HG03521 (cell line): ENCODE results near the gene ZNF880.
"Not testable (repeated sequence)": the region's sequence is repeated elsewhere in the genome, so short reads cannot be mapped to it uniquely, and the experiment has no call there.

Experiments used
- ATAC-seq: cut with Tn5 transposase; IDR thresholded peaks from one replicate; pipeline ENCODE4 v1.9.1; 2021; ENCODE audit warnings: mild to moderate bottlenecking, moderate library complexity; ENCODE audit not compliant: unreplicated experiment

The ZNF880 gene

GRCh38 chr19:52369559-52370340 lies at the start of gene ZNF880:
Gene ZNF880 (plus strand): TSS chr19:52369923. CDS start chr19:52369966, 43 bp downstream.
- ATAC-seq, result peak; percentile 72

DNA sequence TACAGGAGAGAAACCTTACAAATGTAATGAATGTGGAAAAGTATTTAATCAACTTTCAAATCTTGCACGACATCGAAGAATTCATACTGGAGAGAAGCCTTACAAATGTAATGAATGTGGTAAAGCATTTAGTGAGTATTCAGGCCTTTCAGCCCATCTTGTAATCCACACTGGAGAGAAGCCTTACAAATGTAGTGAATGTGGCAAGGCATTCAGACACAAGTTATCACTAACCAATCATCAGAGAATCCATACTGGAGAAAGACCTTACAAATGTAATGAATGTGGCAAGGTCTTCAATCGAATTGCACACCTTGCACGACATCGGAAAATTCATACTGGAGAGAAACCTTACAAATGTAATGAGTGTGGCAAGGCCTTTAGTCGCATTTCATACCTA lies 47.3 kb upstream of the ZNF880 start:
- no peak for ATAC-seq

GRCh38 chr19:52331757-52332156 lies 38.0 kb upstream of the ZNF880 start:
- ATAC-seq, result no peak

DNA sequence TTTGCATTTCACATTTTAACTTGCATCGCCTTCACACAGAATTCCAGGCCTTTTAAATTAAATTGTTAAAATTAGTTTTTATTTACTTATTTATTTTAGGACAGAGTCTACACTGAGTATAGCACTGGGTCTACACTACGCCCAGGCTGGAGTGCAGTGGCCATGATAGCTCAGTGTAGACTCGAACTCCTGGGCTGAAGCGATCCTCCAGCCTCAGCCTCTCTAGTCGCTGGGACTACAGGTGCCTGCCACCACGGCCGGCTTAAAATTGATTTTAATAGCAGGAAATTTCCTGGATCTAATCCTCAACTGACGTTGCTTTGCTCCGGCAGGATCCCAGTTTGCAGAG lies 34.0 kb upstream of the ZNF880 start:
- no peak for ATAC-seq

GRCh38 chr19:52336117-52336790 lies 33.5 kb upstream of the ZNF880 start, which contains the start of gene ZNF610:
Gene ZNF610 (plus strand): TSS chr19:52336243. CDS start chr19:52349173, 12,930 bp downstream.
- ATAC-seq, result no peak

DNA sequence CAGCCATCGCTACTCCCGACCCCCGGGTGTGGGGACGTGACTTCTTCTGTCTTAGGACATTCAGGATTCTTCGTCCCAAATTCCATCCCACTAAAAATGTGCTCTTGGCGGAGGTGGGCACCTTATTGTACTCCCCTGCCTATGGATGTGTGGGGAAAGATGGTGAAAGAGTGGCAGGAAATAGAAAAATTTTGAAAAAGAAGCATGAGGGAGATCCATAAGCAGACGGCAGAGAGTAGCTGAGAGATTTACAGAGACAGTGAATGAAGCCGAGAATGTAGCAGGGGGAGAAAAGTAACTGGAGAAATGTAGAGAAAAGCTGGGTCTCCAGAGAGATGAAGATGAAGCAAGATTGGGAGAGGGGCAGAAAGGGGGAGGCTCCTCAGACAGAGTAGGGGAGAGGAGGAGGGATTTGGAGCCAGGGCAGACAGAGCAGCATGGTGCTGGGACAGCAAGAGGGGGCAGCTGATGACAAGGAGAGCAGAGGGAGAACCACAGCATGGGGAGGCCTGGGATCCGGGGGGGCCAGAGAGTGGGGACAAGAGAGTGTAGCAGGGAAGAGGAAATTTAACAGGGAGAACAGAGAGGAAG lies 32.8 kb upstream of the ZNF880 start:
- ATAC-seq, result no peak

- not testable (repeated sequence) for ATAC-seq
Measured at GRCh38 chr19:52339022-52339421, 30.7 kb upstream of the ZNF880 start.

DNA sequence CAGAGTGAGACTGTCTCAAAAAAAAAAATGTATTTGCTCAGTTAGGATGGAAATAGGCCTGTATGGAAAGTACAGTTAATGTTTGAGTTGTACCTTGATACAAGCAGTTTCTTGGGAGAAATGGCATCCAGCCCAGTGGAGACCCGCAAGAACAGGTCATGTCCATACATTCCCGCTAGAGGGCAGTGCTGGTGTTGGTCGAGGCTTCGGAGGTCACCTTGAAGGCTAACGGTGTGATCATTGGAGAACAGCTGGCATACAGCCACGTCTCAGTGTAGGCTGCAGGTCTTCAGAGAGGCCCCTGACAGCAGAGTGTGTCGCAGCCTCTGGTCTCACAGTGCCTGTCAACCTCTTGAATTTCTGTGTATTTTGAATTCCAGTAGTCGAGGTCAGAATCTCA lies 26.2 kb upstream of the ZNF880 start:
- no peak for ATAC-seq

GRCh38 chr19:52345162-52345561 lies 24.6 kb upstream of the ZNF880 start:
- no peak for ATAC-seq

GRCh38 chr19:52351512-52351911 lies 18.2 kb upstream of the ZNF880 start:
- ATAC-seq, result no peak

DNA sequence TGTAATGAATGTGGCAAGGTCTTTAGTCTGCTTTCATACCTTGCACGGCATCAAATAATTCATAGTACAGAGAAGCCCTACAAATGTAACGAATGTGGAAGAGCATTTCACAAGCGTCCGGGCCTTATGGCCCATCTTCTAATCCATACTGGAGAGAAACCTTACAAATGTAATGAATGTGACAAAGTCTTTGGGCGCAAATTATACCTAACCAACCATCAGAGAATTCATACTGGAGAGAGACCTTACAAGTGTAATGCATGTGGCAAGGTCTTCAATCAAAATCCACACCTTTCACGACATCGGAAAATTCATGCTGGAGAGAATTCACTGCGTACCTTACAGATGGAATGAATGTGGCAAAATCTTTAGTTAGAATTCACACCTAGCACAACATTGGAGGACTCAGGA lies 3.3 kb upstream of the ZNF880 start:
- ATAC-seq, result no peak

GRCh38 chr19:52370341-52370710 lies 603 bp downstream of the ZNF880 start:
- ATAC-seq, result no peak

- ATAC-seq, result no peak
Measured at GRCh38 chr19:52391135-52391534, 21.4 kb downstream of the ZNF880 start.

DNA sequence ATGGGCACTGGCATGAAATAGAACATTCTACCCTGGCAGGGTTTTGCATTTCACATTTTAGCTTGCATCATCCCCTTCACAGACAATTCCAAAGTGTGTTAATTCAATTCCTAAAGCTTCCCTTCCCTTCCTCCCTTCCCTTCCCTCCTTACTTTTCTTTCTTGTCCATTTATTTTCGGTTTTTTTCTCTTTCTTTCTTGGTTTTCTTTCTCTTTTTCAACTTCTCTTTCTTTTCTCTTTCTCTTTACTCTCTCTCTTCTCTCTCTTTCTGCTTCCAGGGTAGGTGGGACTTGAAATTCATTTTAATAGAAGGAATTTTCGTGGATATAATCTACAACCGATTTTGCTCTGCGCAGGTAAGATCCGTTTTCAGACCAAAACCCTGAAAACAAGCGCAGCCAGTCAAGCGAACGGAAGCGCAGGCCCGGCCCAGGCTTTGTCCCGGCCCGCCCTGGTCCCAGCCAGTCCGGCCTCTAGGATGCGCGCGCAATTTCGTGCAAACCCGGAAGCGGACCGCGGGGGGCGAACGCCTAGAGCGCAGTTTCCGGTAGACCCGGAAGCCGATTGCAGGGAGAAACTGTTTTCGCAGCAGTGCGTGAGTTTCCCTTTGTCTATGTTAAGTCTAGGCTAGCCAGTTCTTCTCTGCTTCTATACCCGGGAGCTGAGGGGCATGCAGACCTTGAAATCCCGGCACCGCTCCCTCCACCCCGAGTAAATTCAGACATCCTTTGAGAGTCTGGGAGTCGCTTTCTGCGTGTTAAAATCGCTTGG lies 27.8 kb downstream of the ZNF880 start, which contains the start of gene ZNF528:
ZNF528 (plus strand) TSS at position 540 of the 771 bp plus-strand sequence. CDS start 4,165 bp downstream, outside the sequence.
- ATAC-seq, result no peak

- no peak for ATAC-seq
Measured at GRCh38 chr19:52398081-52398441, 28.3 kb downstream of the ZNF880 start.

- no peak for ATAC-seq
Measured at GRCh38 chr19:52410276-52410675, 40.6 kb downstream of the ZNF880 start.

DNA sequence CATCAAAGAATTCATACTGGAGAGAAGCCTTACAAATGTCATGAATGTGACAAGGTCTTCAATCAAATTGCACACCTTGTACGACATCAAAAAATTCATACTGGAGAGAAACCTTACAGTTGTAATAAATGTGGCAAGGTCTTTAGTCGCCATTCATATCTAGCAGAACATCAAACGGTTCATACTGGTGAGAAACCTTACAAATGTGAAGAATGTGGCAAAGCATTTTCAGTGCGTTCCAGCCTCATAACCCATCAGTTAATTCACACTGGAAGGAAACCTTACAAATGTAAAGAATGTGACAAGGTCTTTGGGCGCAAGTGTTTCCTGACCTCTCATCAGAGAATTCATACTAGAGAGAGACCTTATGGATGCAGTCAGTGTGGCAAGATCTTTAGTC lies 46.0 kb downstream of the ZNF880 start:
- no peak for ATAC-seq

- no peak for ATAC-seq
Measured at GRCh38 chr19:52428937-52429336, 59.2 kb downstream of the ZNF880 start, which contains the start of gene ZNF534. Gene ZNF534 (plus strand): TSS chr19:52429148. CDS start chr19:52431475, 2,327 bp downstream.
